Activated CD8-positive, alpha-beta T cell treated with anti-CD3 and anti-CD28 coated beads for 36 hours (primary cell): ENCODE measurements around the gene PSMF1. TPM values are rescaled to one million over a fixed set of nuclear protein-coding genes. Genes with fewer than 3 reads are reported as not detected.

Source experiments
- ATAC-seq: fragments of 200-7000 bp; cut with Tn5 transposase; one replicate; pipeline ENCODE4 v1.10.0; 2021; ENCODE audit warnings: mild to moderate bottlenecking, moderate library complexity
- CTCF ChIA-PET: fragments of 350-600 bp; sonication (Branson Sonifier 250); formaldehyde crosslinking; loops from one replicate; lab custom pipeline; 2021; ENCODE audit warnings: antibody characterized with exemption; lab: Charles Lee
- POLR2A ChIA-PET: fragments of 350-600 bp; sonication (Branson Sonifier 250); formaldehyde crosslinking; loops from one replicate; lab custom pipeline; 2021; ENCODE audit warnings: antibody characterized with exemption; lab: Charles Lee
- DNase-seq: peaks from one replicate; pipeline ENCODE4 v3.0.0-alpha.2; 2020
- H3K27ac Mint-ChIP-seq: one replicate; pipeline ENCODE4 v1.8.0; 2021; ENCODE audit warnings: mild to moderate bottlenecking, mixed read lengths
- H3K27me3 Mint-ChIP-seq: one replicate; pipeline ENCODE4 v1.8.0; 2021; ENCODE audit warnings: mixed read lengths
- H3K36me3 Mint-ChIP-seq: one replicate; pipeline ENCODE4 v1.8.0; 2021; ENCODE audit warnings: low read depth, mixed read lengths
- H3K4me1 Mint-ChIP-seq: one replicate; pipeline ENCODE4 v1.8.0; 2021; ENCODE audit warnings: low read depth, mixed read lengths
- H3K4me3 Mint-ChIP-seq: one replicate; pipeline ENCODE4 v1.8.0; 2021; ENCODE audit warnings: mild to moderate bottlenecking, moderate library complexity, mixed read lengths
- H3K9me3 Mint-ChIP-seq: one replicate; pipeline ENCODE4 v1.8.0; 2021; ENCODE audit warnings: mixed read lengths
- intact Hi-C: fragments of 100-400 bp; cut with micrococcal nuclease; formaldehyde crosslinking; loops from one replicate; pipeline ENCODE4 v1.10.0; 2022
- total RNA-seq, 2 experiments: library from RNA; stranded (reverse); gene quantifications; one replicate each; pipeline ENCODE4 v1.2.3, GENCODE V29; 2021
- TF ChIP-seq, protein P1 (sequence below): fragments of 200-600 bp; IDR thresholded peaks from one replicate; pipeline ENCODE4 v1.8.0; 2022; ENCODE audit warnings: antibody characterized with exemption, mild to moderate bottlenecking

Gene PSMF1
- total RNA-seq, 2 experiments from 2014 or later, result 150 to 154 TPM

DNA sequence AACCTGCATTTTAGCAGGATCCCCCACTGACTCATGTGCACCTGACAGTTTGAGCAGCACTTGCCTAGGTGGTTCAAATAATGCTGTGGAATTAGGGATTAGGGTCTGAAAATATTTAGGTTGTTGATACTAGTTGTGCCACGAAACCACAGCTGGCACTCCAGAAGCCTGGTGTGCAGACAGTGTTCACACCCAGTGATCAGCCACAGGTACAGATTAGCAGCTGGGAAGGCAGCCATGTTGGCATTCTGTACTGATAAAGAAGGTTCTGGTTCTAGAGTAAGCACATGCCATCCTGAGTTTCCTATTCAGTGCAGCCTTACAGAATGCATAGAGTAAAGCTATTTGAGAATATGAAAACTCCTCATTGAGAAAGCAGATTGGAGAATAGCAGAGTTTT, 36.3 kb downstream of the PSMF1 start:
- Mint-ChIP-seq H3K4me3 (no peak overlapping the region), H3K27ac (no peak overlapping the region), H3K36me3 (peaks cover 55% of the 10 kb centered on the region), H3K27me3 (no peaks in the 10 kb centered on the region), H3K4me1 (peaks cover 4% of the 10 kb centered on the region), H3K9me3 (peaks cover 2% of the 10 kb centered on the region)
- TF ChIP-seq, protein P1, sequence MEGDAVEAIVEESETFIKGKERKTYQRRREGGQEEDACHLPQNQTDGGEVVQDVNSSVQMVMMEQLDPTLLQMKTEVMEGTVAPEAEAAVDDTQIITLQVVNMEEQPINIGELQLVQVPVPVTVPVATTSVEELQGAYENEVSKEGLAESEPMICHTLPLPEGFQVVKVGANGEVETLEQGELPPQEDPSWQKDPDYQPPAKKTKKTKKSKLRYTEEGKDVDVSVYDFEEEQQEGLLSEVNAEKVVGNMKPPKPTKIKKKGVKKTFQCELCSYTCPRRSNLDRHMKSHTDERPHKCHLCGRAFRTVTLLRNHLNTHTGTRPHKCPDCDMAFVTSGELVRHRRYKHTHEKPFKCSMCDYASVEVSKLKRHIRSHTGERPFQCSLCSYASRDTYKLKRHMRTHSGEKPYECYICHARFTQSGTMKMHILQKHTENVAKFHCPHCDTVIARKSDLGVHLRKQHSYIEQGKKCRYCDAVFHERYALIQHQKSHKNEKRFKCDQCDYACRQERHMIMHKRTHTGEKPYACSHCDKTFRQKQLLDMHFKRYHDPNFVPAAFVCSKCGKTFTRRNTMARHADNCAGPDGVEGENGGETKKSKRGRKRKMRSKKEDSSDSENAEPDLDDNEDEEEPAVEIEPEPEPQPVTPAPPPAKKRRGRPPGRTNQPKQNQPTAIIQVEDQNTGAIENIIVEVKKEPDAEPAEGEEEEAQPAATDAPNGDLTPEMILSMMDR, result no peak
- ChIA-PET CTCF (interaction anchor here (0.7 kb wide), 1 partner anchor 59 kb away, joined by 3 read pairs; no protein-coding TSS in a partner anchor), POLR2A (no interaction called here)
- DNase-seq, result no peak
- no peak for ATAC-seq
- intact Hi-C loops, result no loop called here

GRCh38 chr20:1155342-1155741, 36.9 kb downstream of the PSMF1 start:
- ATAC-seq (no peak), DNase-seq (no peak)
- Mint-ChIP-seq H3K36me3 (peaks cover 53% of the 10 kb centered on the region), H3K4me1 (peaks cover 4% of the 10 kb centered on the region), H3K27me3 (no peaks in the 10 kb centered on the region), H3K27ac (no peak overlapping the region), H3K4me3 (no peak overlapping the region), H3K9me3 (peaks cover 2% of the 10 kb centered on the region)
- TF ChIP-seq, protein P1, result no peak
- CTCF ChIA-PET, result no interaction called here
- POLR2A ChIA-PET, result no interaction called here
- intact Hi-C loops, result no loop called here

GRCh38 chr20:1160496-1160895, 42.1 kb downstream of the PSMF1 start:
- ChIA-PET POLR2A (interaction anchor here (0.6 to 1.6 kb wide), 2 partner anchors 9 kb away, joined by 3 to 5 read pairs; no protein-coding TSS in a partner anchor), CTCF (no interaction called here)
- intact Hi-C loops, result no loop called here
- H3K36me3 Mint-ChIP-seq, result peaks cover 43% of the 10 kb centered on the region
- H3K4me1 Mint-ChIP-seq, result no peaks in the 10 kb centered on the region
- no peak for ATAC-seq
- H3K27ac Mint-ChIP-seq, result no peak overlapping the region
- DNase-seq, result no peak
- TF ChIP-seq, protein P1, result no peak
- no peak overlapping the region for H3K4me3 Mint-ChIP-seq
- no peaks in the 10 kb centered on the region for H3K27me3 Mint-ChIP-seq
- H3K9me3 Mint-ChIP-seq, result no peaks in the 10 kb centered on the region

- H3K36me3 Mint-ChIP-seq, result peaks cover 42% of the 10 kb centered on the region
- ATAC-seq (no peak), DNase-seq (no peak)
- H3K4me1 Mint-ChIP-seq, result no peaks in the 10 kb centered on the region
- H3K27ac Mint-ChIP-seq, result no peak overlapping the region
- no peak overlapping the region for H3K4me3 Mint-ChIP-seq
- intact Hi-C loops, result no loop called here
- H3K27me3 Mint-ChIP-seq, result no peaks in the 10 kb centered on the region
- ChIA-PET POLR2A (interaction anchor here (1.6 kb wide), 1 partner anchor 9 kb away, joined by 5 read pairs; no protein-coding TSS in a partner anchor), CTCF (no interaction called here)
- no peaks in the 10 kb centered on the region for H3K9me3 Mint-ChIP-seq
- TF ChIP-seq, protein P1, result no peak
These were observed 42.6 kb downstream of the PSMF1 start for GRCh38 chr20:1160991-1161390.

DNA sequence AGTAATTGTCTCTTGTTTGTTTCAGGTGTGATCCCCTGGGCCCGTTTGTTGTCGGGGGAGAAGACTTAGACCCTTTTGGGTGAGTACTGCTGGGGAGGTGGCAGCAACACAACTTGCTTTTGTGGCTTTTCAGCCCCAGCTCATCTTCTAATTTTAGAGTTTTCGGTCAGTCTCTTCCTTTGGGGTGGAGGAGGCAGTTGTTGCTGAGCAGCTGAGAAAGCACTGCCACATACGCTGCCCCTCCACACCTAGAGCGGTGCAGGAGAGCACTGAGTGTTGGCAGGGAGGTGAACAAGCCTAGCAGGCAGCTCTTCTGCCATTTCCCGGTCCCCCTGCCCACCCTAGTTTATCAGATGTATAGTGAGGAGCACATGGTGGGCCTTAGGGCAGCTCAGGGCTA, 44.7 kb downstream of the PSMF1 start:
- Mint-ChIP-seq H3K4me3 (no peak overlapping the region), H3K27me3 (no peaks in the 10 kb centered on the region), H3K27ac (no peak overlapping the region), H3K9me3 (no peaks in the 10 kb centered on the region), H3K36me3 (peaks cover 48% of the 10 kb centered on the region), H3K4me1 (no peaks in the 10 kb centered on the region)
- TF ChIP-seq, protein P1, result no peak
- intact Hi-C loops, result no loop called here
- DNase-seq (no peak), ATAC-seq (no peak)
- ChIA-PET CTCF (no interaction called here), POLR2A (interaction anchor here (1.0 kb wide), 1 partner anchor 43 kb away, joined by 4 read pairs; no protein-coding TSS in a partner anchor)
